Upper lobe of left lung (tissue), 4 donors: Measurements from ENCODE around the gene CDC37L1.

ENCODE experiments used
- POLR2AphosphoS5 ChIP-seq, 2 donors: sonication (generic); formaldehyde crosslinking; IDR thresholded peaks; one replicate each; pipeline ENCODE4 v1.5.1; 2017; ENCODE audit warnings: antibody characterized with exemption in 2 of 2
- TF ChIP-seq, protein P1 (sequence below), 6 experiments: fragments of 450-650 bp in 4 of 6; fragments of 200-600 bp in 2 of 6; sonication (generic) in 2 of 6; IDR thresholded peaks; one replicate each; pipeline ENCODE4 v1.5.1; 2016 to 2019; ENCODE audit warnings: antibody characterized with exemption in 6 of 6

- TF ChIP-seq, protein P1, sequence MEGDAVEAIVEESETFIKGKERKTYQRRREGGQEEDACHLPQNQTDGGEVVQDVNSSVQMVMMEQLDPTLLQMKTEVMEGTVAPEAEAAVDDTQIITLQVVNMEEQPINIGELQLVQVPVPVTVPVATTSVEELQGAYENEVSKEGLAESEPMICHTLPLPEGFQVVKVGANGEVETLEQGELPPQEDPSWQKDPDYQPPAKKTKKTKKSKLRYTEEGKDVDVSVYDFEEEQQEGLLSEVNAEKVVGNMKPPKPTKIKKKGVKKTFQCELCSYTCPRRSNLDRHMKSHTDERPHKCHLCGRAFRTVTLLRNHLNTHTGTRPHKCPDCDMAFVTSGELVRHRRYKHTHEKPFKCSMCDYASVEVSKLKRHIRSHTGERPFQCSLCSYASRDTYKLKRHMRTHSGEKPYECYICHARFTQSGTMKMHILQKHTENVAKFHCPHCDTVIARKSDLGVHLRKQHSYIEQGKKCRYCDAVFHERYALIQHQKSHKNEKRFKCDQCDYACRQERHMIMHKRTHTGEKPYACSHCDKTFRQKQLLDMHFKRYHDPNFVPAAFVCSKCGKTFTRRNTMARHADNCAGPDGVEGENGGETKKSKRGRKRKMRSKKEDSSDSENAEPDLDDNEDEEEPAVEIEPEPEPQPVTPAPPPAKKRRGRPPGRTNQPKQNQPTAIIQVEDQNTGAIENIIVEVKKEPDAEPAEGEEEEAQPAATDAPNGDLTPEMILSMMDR (IDR thresholded peaks at IDR 0.05): no peak
- no peak for TF ChIP-seq POLR2AphosphoS5 (IDR thresholded peaks at IDR 0.05)
These were observed 5.5 kb downstream of the CDC37L1 start for GRCh38 chr9:4684820-4685219.
